DMS153 (cell line): Measurements from ENCODE around the gene TRIL.

Experiments
- DNase-seq: peaks from one replicate; lab custom pipeline; 2025; lab: John Stamatoyannopoulos, UW

Gene TRIL

GRCh38 chr7:28983396-28984190 is 25.5 kb upstream of the TRIL start:
- no peak for DNase-seq

GRCh38 chr7:28981161-28981465 is 23.0 kb upstream of the TRIL start:
- no peak for DNase-seq

GRCh38 chr7:28980451-28981160 is 22.5 kb upstream of the TRIL start:
- no peak for DNase-seq

- no peak for DNase-seq
Measured at GRCh38 chr7:28979776-28980175, 21.6 kb upstream of the TRIL start.

- DNase-seq: no peak
Measured at GRCh38 chr7:28977881-28978280, 19.8 kb upstream of the TRIL start.

- DNase-seq: no peak
Measured at GRCh38 chr7:28976022-28976421, 17.9 kb upstream of the TRIL start.

- no peak for DNase-seq
Measured at GRCh38 chr7:28973591-28973990, 15.5 kb upstream of the TRIL start.

- no peak for DNase-seq
Measured at GRCh38 chr7:28964056-28964455, 5.9 kb upstream of the TRIL start.

GRCh38 chr7:28961972-28962371 is 3.8 kb upstream of the TRIL start:
- no peak for DNase-seq

- no peak for DNase-seq
Measured at GRCh38 chr7:28960071-28960840, 2.1 kb upstream of the TRIL start.

GRCh38 chr7:28958980-28959347 is 834 bp upstream of the TRIL start:
- DNase-seq: peak; percentile 29

- DNase-seq: no peak
Measured at GRCh38 chr7:28957751-28958234, 337 bp downstream of the TRIL start.

- peak; percentile 83 for DNase-seq
Measured at GRCh38 chr7:28957064-28957750, 923 bp downstream of the TRIL start.

- DNase-seq: peak; percentile 88
Measured at GRCh38 chr7:28956608-28957063, 1.5 kb downstream of the TRIL start.

GRCh38 chr7:28955718-28956607 is 2.2 kb downstream of the TRIL start:
- peak; percentile 79 for DNase-seq

GRCh38 chr7:28955356-28955717 is 2.8 kb downstream of the TRIL start:
- DNase-seq: no peak

GRCh38 chr7:28954946-28955345 is 3.2 kb downstream of the TRIL start:
- DNase-seq: no peak

GRCh38 chr7:28954471-28954870 is 3.7 kb downstream of the TRIL start:
- no peak for DNase-seq

GRCh38 chr7:28953633-28954032 is 4.5 kb downstream of the TRIL start:
- peak; percentile 11 for DNase-seq

GRCh38 chr7:28942168-28942567 is 16.0 kb downstream of the TRIL start:
- no peak for DNase-seq

GRCh38 chr7:28941633-28942032 is 16.5 kb downstream of the TRIL start:
- no peak for DNase-seq
